ENCODE results near the gene NOP53. TPM values are rescaled to one million over a fixed set of nuclear protein-coding genes. Genes with fewer than 3 reads are reported as not detected.
"Not testable (repeated sequence)": the region's sequence is repeated elsewhere in the genome, so short reads cannot be mapped to it uniquely, and the experiment has no call there.

NOP53 gene
- total and polyA plus RNA-seq, 2 experiments from 2014 or later = 81.8 to 278 TPM

GRCh38 chr19:47758443-47758804, 13.1 kb downstream of the NOP53 start:
- no peak for DNase-seq (ENCODE audit: low read depth in 1 of 2, low spot score in 1 of 2)
- TF ChIP-seq CTCF (IDR thresholded peaks at IDR 0.05; ENCODE audit: low read depth, low read length) = no peak
- no peaks in the 10 kb centered on the region for H3K27me3 ChIP-seq
- H3K4me1 ChIP-seq (ENCODE audit: low read depth) = no peaks in the 10 kb centered on the region
- no peaks in the 10 kb centered on the region for H3K9me3 ChIP-seq (ENCODE audit: low read depth)
- no peak overlapping the region for H3K4me3 ChIP-seq
- no peak overlapping the region for H3K27ac ChIP-seq
- peaks cover 31% of the 10 kb centered on the region for H3K36me3 ChIP-seq

GRCh38 chr19:47760632-47760999, 15.3 kb downstream of the NOP53 start:
- H3K27me3 ChIP-seq = no peaks in the 10 kb centered on the region
- H3K4me1 ChIP-seq (ENCODE audit: low read depth) = no peaks in the 10 kb centered on the region
- peaks cover 24% of the 10 kb centered on the region for H3K36me3 ChIP-seq
- H3K27ac ChIP-seq = no peak overlapping the region
- H3K4me3 ChIP-seq = no peak overlapping the region
- DNase-seq (ENCODE audit: low read depth in 1 of 2, low spot score in 1 of 2) = no peak
- no peak for TF ChIP-seq CTCF (IDR thresholded peaks at IDR 0.05; ENCODE audit: low read depth, low read length)
- H3K9me3 ChIP-seq (ENCODE audit: low read depth) = no peaks in the 10 kb centered on the region

GRCh38 chr19:47761566-47761965, 16.2 kb downstream of the NOP53 start:
- Histone ChIP-seq H3K4me3 (no peak overlapping the region), H3K36me3 (peaks cover 14% of the 10 kb centered on the region), H3K27ac (no peak overlapping the region), H3K27me3 (no peaks in the 10 kb centered on the region), H3K4me1 (ENCODE audit: low read depth) (no peaks in the 10 kb centered on the region), H3K9me3 (ENCODE audit: low read depth) (no peaks in the 10 kb centered on the region)
- DNase-seq (ENCODE audit: low read depth in 1 of 2, low spot score in 1 of 2) = no peak
- TF ChIP-seq CTCF (IDR thresholded peaks at IDR 0.05; ENCODE audit: low read depth, low read length) = no peak

GRCh38 chr19:47762151-47762550, 16.8 kb downstream of the NOP53 start:
- TF ChIP-seq CTCF (IDR thresholded peaks at IDR 0.05; ENCODE audit: low read depth, low read length) = no peak
- no peak overlapping the region for H3K27ac ChIP-seq
- H3K36me3 ChIP-seq = peaks cover 8% of the 10 kb centered on the region
- no peak overlapping the region for H3K4me3 ChIP-seq
- no peaks in the 10 kb centered on the region for H3K27me3 ChIP-seq
- no peaks in the 10 kb centered on the region for H3K4me1 ChIP-seq (ENCODE audit: low read depth)
- no peak for DNase-seq (ENCODE audit: low read depth in 1 of 2, low spot score in 1 of 2)
- H3K9me3 ChIP-seq (ENCODE audit: low read depth) = no peaks in the 10 kb centered on the region

GRCh38 chr19:47762615-47763308, 17.4 kb downstream of the NOP53 start:
- Histone ChIP-seq H3K9me3 (ENCODE audit: low read depth) (no peaks in the 10 kb centered on the region), H3K27ac (no peak overlapping the region), H3K36me3 (peaks cover 2% of the 10 kb centered on the region), H3K4me1 (ENCODE audit: low read depth) (no peaks in the 10 kb centered on the region), H3K4me3 (no peak overlapping the region), H3K27me3 (no peaks in the 10 kb centered on the region)
- peak in 1 of 2 donors; percentile 59 for DNase-seq (ENCODE audit: low read depth in 1 of 2, low spot score in 1 of 2)
- TF ChIP-seq CTCF (IDR thresholded peaks at IDR 0.05; ENCODE audit: low read depth, low read length) = no peak

GRCh38 chr19:47764705-47765104, 19.4 kb downstream of the NOP53 start:
- DNase-seq (ENCODE audit: low read depth in 1 of 2, low spot score in 1 of 2); H3K27me3 ChIP-seq; H3K4me1 ChIP-seq (ENCODE audit: low read depth); H3K27ac ChIP-seq; H3K9me3 ChIP-seq (ENCODE audit: low read depth); H3K36me3 ChIP-seq; H3K4me3 ChIP-seq: not testable (repeated sequence)

Data from cardiac muscle cell (in vitro differentiated cells and primary cell).